Astrocyte (in vitro differentiated cells and primary cell): ENCODE results near the gene GK.

Source experiments
- EZH2 ChIP-seq: IDR thresholded peaks from 2 replicates; pipeline ENCODE4 v1.6.1; 2012; ENCODE audit warnings: mild to moderate bottlenecking, low read length, inconsistent platforms; ENCODE audit not compliant: insufficient read depth
- TF ChIP-seq, protein P1 (sequence below): IDR thresholded peaks from 2 replicates; pipeline ENCODE4 v1.5.1; 2011; ENCODE audit warnings: low read depth, mild to moderate bottlenecking, inconsistent platforms, low read length, moderate library complexity; ENCODE audit not compliant: insufficient read depth

DNA sequence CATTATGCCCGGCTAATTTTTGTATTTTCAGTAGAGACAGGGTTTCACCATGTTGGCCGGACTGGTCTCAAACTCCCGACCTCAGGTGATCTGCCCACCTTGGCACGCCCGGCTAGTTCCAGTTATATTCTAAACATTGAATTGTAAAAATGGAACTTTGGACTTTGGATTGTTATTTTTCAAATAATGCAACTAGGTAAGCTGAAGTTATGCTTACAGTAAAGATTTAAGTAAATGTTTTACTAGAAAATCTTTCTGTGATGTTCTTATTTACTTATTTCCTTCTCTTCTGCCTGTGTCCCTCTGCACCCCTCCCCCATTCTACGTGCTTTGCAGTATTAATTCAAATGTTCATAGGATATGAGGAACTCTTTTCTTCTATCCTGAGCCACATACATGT lies 26.1 kb downstream of the GK start:
- TF ChIP-seq, protein P1, sequence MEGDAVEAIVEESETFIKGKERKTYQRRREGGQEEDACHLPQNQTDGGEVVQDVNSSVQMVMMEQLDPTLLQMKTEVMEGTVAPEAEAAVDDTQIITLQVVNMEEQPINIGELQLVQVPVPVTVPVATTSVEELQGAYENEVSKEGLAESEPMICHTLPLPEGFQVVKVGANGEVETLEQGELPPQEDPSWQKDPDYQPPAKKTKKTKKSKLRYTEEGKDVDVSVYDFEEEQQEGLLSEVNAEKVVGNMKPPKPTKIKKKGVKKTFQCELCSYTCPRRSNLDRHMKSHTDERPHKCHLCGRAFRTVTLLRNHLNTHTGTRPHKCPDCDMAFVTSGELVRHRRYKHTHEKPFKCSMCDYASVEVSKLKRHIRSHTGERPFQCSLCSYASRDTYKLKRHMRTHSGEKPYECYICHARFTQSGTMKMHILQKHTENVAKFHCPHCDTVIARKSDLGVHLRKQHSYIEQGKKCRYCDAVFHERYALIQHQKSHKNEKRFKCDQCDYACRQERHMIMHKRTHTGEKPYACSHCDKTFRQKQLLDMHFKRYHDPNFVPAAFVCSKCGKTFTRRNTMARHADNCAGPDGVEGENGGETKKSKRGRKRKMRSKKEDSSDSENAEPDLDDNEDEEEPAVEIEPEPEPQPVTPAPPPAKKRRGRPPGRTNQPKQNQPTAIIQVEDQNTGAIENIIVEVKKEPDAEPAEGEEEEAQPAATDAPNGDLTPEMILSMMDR: no peak
- no peak for TF ChIP-seq EZH2
